GM18505 (cell line): ENCODE measurements around the gene SLC22A15.
"Not testable (repeated sequence)": the region's sequence is repeated elsewhere in the genome, so short reads cannot be mapped to it uniquely, and the experiment has no call there.

Source experiments
- ATAC-seq: cut with Tn5 transposase; IDR thresholded peaks from one replicate; pipeline ENCODE4 v1.9.1; 2021; ENCODE audit not compliant: unreplicated experiment
- POLR2A ChIP-seq: IDR thresholded peaks from 4 replicates; pipeline ENCODE4 v1.6.1; 2011; ENCODE audit warnings: borderline replicate concordance; ENCODE audit not compliant: insufficient read depth, insufficient read length; ENCODE audit errors: extremely low read depth

SLC22A15 gene

DNA sequence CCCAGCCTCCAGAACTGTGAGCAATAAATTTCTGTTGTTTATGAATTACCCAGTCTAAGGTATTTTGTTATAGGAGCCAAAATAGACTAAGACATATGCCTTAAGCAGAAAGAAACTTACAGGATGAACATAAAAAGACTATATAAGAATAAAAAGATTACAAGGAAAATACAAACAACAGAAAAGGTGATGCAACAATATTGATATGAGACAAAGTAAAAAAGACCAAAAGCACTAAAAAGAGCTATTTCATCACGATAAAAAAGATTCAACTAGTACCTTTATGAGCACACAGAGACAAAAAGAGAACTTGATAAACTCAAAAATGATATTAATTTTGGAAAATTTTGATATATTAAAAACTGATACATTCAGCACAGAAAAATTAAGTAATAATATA is 3.2 kb upstream of the SLC22A15 start:
- no peak for TF ChIP-seq POLR2A
- ATAC-seq = no peak

DNA sequence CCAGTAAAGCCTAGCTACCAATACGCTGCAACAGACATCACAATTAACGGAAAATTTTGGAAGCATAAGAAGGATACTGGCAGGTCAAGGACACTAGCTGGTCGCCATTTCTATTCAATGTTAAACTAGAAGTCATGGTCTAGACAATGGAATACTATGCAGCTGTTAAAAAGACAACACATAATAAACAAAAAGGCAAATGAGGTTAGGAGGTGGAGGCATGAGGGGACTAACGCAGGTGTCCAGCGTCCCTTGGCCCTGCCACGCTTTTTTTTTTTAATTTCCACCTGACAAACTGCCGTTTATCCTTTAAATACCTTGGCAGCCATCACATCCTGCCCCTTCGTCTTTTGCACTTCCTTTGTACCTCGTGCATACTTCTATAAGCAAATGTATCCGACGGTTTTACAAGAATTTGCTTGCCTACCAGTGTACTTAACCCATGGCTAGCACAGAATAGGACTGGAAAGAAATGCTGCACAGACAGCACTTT is 698 bp upstream of the SLC22A15 start:
- ATAC-seq = no peak
- TF ChIP-seq POLR2A = no peak

DNA sequence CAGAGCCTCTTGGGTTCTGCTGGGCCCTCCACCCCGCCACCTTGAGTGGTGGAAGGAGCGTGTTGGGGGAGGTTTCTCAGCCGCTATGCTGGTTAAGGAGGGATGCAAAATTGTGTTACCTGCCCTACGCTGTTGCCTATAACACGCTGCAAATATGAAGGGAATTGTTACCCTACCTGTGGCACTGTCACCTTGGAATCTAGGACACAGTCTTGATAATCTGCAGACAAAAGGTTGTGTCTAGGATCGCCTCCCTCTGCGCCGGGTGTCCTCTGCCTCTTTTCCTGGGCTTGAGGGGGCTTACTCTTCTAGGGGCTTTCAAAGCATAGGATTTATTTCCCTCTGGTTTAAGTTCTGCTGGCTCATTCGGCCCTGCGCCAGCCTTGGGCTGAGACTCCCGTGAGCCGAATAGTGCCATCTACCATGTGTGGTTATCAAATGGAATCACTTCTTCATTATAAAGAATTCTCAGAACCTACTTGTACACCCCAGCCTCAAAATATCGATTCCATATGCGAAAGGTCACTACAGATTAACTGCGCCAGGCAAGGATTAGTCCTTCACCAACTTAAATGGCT is 697 bp downstream of the SLC22A15 start:
- ATAC-seq = no peak
- no peak for TF ChIP-seq POLR2A

- TF ChIP-seq POLR2A = no peak
- ATAC-seq = no peak
Measured at GRCh38 chr1:115977499-115978258, 1.4 kb downstream of the SLC22A15 start.

- ATAC-seq = no peak
- no peak for TF ChIP-seq POLR2A
Measured at GRCh38 chr1:115978292-115978941, 2.1 kb downstream of the SLC22A15 start.

DNA sequence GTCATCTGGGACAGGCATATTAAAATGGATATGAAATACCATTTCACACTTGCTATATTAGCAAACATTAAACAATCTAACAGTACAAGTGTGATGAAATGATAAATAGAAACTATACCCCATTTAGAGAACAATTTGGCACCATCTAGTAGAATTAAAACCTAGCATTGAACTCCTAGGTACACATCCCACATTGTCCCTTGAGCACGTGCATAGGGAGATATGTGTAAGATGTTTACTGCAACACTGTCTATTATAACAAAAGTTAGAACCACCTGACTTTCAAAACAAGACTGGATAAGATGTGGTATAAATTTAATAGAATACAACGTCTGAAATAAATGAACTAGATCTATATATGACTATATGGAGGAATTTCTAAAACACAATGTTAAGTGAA is 3.8 kb downstream of the SLC22A15 start:
- TF ChIP-seq POLR2A = no peak
- no peak for ATAC-seq

DNA sequence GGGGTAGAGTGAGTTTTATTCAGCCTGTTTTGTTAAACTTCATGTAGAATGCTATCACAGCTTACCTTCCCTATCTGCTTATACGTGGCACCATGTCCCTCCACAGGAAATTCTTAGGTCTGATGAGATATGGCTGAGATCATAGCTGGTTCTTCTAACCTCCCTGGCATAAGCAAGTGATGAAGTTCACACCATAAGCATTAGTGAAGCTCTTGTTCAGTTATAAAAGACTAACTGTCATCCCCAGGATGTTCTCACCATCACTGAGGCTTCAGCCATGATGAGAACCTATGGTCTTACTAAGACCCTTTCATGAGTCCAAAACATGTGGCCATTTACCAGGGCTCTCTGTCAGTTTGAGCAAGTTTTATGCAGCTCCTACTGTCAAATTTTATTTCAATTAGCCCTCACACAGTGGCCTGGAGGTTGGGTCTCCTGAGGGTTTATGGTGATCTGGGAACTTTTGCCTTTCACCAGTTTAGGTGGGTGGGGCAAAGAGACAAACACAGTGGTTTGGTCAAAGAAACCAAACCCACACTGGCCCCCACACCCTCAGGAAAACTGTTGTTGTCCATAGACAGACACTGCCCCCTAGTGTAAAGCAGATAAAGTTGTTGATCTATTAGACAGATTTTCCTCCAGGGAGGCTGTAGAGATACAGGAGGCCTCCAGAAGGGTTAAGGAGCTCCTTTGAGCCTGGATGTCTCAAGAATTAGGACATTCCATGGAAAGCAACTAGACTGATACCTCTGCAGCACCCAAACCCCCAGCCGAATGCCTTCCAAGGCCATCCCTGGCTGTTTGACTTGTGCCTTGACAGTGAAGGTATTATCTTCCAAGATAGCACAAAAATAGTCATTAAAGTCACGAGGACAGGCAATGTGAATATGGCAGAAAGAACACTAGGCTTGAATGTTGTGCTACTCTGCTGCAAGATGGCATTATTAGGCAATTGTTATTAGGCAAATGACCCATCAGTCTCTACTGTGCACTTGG is 5.0 kb downstream of the SLC22A15 start:
- peak; percentile 50 for ATAC-seq
- no peak for TF ChIP-seq POLR2A

DNA sequence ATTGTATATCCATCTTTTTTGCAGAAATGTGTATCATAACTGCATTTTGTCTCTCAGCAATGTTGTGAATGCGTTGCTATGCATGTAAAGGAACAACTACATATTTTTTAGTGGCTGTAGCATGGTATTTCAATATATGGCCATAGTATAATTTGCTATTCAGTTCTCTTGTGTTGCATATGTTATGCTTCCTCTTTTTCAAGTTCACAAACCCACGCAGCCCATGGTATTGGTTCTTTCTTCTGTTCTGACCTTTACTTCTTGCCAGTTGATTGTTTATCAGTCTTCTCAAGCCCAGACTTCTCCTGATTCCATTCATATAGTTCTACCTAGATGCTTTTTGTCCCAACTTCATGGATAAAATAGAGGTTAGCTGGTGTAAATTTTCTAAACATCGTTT is 6.1 kb downstream of the SLC22A15 start:
- TF ChIP-seq POLR2A = no peak
- ATAC-seq = no peak

- ATAC-seq = no peak
- TF ChIP-seq POLR2A = no peak
Measured at GRCh38 chr1:115983584-115983983, 7.3 kb downstream of the SLC22A15 start.

DNA sequence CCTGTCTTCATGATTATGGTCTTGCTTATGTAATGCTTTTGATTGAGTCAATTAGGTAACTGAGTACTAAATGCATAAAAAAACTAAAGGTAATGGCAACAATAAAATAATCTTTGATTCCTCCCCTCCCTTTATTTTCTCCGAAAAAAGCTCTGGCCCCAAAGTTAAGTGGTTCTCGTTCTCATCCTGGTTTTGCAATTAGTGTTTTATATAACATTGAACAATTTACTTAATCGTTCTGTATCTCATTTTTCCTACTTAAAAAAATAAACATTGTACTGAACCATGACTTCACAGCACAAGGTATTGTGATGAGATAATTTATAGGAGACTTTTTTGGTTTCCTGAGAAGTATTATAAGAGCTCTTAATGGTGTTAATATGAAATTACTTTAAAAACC is 11.3 kb downstream of the SLC22A15 start:
- no peak for TF ChIP-seq POLR2A
- no peak for ATAC-seq

- TF ChIP-seq POLR2A = no peak
- no peak for ATAC-seq
Measured at GRCh38 chr1:115988953-115989352, 12.6 kb downstream of the SLC22A15 start.

GRCh38 chr1:115989699-115990098 is 13.4 kb downstream of the SLC22A15 start:
- no peak for ATAC-seq
- TF ChIP-seq POLR2A = no peak

DNA sequence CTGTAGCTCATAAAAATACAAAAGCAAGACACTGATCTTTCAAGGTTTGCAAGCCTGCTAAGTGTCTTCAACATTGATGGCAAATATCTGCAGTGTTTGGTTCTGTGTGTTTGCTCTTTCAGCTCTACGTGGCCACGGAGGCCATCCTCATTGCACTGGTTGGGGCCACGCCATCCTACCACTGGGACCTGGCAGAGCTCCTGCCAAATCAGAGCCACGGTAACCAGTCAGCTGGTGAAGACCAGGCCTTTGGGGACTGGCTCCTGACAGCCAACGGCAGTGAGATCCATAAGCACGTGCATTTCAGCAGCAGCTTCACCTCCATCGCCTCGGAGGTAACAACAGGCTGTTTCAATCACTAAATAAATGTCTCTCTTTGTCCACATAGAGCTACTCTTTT is 15.6 kb downstream of the SLC22A15 start:
- ATAC-seq = no peak

GRCh38 chr1:115997921-115998320 is 21.6 kb downstream of the SLC22A15 start:
- ATAC-seq = not testable (repeated sequence)

More for the DNA sequence above, 15.6 kb downstream of the SLC22A15 start:
- no peak for TF ChIP-seq POLR2A
